ENCODE measurements around the gene PFDN6.

PFDN6 gene

DNA sequence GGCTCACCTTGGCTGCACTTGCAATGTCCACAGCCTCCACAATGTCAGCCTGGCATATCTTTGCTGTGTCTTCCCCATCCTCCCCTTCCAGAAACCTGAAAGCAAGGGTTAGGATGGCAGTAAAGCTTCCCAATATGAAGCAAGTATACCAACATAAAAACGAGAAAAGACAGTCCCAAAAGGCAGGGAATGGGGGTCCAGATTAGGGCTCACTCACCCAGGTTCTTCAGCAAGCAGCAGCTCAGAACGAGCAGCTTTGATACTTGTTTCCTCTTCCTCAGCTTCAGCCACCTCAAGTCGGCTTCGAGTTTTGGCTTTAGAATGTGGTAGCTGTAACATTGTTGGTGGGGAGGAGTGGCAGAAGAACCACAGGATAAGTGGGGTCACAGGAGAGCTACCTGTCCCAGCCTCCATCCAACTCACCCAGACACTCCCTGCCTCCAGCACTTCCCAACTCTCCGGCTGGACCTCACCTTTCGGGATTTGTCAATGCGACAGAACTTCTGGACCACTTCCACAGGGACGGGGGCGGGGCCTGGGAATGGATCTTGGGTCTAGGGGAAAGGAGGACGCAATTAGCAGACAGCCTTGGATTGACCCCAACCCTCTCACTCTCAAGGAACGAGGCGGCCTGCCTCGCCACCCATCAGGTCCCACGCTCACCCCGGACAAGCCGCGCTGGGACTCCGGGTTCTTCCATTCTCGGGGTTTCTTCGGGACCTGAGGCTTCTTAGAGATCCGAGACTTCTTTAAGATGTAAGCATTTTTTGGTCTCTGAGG is 1.1 kb upstream of the PFDN6 start:
- DNase-seq (ENCODE audit: low spot score) = no peak
- in situ Hi-C loops (cut with MboI; ENCODE audit: low sequenced_read_pairs, unreplicated experiment) = no loop called here
- TF ChIP-seq CTCF (IDR thresholded peaks at IDR 0.05; ENCODE audit: borderline replicate concordance, control extremely low read depth, extremely low read depth, insufficient read depth, missing control alignments) = no peak

- in situ Hi-C loops (cut with MboI; ENCODE audit: low sequenced_read_pairs, unreplicated experiment) = no loop called here
- TF ChIP-seq CTCF (IDR thresholded peaks at IDR 0.05; ENCODE audit: borderline replicate concordance, control extremely low read depth, extremely low read depth, insufficient read depth, missing control alignments) = no peak
- DNase-seq (ENCODE audit: low spot score) = no peak
Measured at GRCh38 chr6:33289784-33290315, 449 bp downstream of the PFDN6 start.

DNA sequence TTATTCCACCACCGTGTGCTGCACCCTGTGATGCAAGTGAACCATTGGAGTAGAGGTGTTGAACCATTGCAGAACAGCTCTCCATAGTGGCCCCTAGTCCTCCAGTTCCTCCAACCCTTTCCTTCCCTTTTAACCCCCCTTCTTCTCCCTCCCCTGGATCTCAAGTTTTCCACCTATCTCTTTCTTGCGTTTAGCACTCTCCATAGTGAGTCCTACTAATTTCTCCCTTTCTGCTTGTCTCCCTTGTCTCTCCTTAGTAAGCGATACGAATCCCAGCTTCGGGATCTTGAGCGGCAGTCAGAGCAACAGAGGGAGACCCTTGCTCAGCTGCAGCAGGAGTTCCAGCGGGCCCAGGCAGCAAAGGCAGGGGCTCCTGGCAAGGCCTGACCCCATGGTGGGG is 1.1 kb downstream of the PFDN6 start:
- no peak for TF ChIP-seq CTCF (IDR thresholded peaks at IDR 0.05; ENCODE audit: borderline replicate concordance, control extremely low read depth, extremely low read depth, insufficient read depth, missing control alignments)
- in situ Hi-C loops (cut with MboI; ENCODE audit: low sequenced_read_pairs, unreplicated experiment) = no loop called here
- no peak for DNase-seq (ENCODE audit: low spot score)

DNA sequence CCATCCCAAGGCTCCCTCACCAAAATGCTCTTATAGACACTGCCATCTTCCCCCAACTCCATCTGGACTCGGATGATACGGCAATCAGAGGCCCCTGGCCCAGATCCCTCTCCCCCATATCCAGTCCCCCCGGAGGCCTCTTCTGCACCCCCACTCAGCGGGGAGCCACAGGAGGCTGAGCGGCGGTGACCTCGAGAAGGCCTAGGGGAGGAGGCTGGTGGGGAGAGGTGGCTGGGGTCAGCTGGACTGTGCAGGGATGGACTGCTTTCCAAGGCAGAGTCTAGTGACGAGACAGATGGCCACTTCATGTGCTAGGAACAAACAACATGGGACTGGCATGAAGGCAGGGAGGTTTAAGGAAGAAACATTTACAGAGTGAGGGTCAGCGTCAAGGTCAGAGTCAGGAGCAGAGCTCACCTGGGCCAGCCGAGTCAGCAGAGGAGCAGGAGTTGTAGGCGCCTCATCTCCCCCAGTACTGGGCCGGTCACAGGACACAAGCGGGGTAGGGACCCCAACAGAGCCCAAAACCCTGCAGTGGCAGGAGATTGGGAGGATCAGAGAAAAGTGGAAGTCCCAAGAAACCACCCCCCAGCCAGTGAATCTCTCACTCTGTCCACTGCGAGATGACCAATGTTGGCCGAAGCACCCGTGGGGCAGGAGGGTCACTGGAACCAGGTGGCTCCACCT is 3.7 kb downstream of the PFDN6 start:
- no peak for DNase-seq (ENCODE audit: low spot score)
- no peak for TF ChIP-seq CTCF (IDR thresholded peaks at IDR 0.05; ENCODE audit: borderline replicate concordance, control extremely low read depth, extremely low read depth, insufficient read depth, missing control alignments)
- in situ Hi-C loops (cut with MboI; ENCODE audit: low sequenced_read_pairs, unreplicated experiment) = no loop called here

DNA sequence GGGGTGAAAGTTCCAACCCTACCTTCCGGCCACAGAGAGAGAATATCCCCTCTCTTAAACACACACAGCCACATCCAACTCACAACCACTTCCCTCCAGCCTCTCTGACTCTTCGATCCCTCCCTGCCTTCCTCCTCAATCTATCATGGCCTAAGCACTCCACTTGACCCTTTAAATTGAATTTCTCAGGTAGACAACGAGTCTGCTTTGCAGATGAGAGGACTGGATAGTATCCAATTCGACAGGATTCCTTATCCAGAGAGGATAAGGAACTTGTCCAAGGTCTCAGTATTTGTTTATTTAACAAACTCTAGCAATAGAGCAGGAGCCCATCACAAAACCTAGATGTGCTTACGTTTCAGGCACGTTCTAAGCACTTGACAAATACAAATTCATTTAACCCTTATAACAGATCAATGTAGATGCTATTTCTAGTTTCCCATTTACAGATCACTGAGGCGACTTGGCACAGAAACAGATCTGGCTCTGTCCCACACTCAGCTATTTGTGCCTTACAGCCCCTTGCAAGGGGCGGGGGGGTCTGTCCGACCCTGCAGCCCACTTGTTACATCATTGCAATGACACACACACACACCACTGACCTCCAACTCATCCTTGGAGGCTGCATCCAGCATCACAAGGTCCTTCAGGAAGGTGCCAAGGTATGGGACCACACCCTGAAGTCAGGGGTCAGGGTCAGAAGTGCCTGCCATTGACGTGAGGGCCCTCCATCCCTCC is 4.9 kb downstream of the PFDN6 start:
- in situ Hi-C loops (cut with MboI; ENCODE audit: low sequenced_read_pairs, unreplicated experiment) = no loop called here

More for the DNA sequence above, 4.9 kb downstream of the PFDN6 start:
- DNase-seq (ENCODE audit: low spot score) = no peak
- TF ChIP-seq CTCF (IDR thresholded peaks at IDR 0.05; ENCODE audit: borderline replicate concordance, control extremely low read depth, extremely low read depth, insufficient read depth, missing control alignments) = no peak

Measured in GM13976 (cell line).